ENCODE results near the gene CCDC196.
A peak's percentile ranks its signal among the peaks of the same experiment; 100 is the strongest.
"Not testable (repeated sequence)": the region's sequence is repeated elsewhere in the genome, so short reads cannot be mapped to it uniquely, and the experiment has no call there.

The CCDC196 gene

DNA sequence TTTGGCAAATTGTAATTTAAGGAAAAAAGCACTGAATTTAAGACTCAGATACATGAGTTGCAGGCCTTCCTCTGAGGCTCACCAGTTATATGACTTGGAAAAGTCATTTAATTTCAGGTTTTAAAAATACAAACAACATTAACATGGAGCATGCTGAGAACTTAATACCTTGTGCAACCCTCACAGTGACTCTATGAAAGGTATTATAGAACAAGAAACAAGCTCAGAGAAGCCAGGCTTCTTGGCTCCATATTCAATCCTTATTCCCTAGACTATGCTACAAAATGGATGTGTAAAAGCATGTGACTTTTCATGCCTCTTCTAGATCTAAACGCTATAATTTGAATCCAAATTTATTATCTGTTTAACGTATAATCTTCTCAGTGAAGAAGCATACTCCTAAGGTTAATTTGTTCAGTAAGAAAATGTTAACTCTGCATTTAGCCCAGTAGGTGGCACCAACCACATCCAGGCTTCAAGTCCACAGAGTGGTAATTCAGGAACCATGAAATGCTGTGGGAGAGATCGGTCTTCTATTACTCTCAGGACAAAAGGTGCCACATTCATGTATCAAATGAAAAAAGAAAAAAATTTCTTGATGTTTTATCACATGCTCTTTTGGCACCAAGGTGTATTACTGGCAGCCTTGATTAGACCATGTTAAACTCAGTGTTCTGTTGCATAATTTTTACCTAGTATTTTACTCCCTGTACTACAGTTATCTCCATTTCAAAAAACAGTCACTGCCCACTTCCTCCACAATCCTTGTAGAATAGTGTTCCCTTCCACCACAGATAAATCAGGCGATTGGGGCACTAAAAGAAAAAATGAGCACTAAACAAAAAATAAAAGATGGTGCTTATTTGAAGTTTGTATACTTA lies 9.3 kb downstream of the CCDC196 start:
- peak; percentile 3 to 14 for DNase-seq (ENCODE audit: low read depth in 2 of 2)

- no peak for DNase-seq (ENCODE audit: low read depth in 2 of 2)
Measured at GRCh38 chr14:66496188-66496807, 10.1 kb downstream of the CCDC196 start.

GRCh38 chr14:66496911-66497310 lies 10.7 kb downstream of the CCDC196 start:
- no peak for DNase-seq (ENCODE audit: low read depth in 2 of 2)

GRCh38 chr14:66498311-66498710 lies 12.1 kb downstream of the CCDC196 start:
- no peak for DNase-seq (ENCODE audit: low read depth in 2 of 2)

DNA sequence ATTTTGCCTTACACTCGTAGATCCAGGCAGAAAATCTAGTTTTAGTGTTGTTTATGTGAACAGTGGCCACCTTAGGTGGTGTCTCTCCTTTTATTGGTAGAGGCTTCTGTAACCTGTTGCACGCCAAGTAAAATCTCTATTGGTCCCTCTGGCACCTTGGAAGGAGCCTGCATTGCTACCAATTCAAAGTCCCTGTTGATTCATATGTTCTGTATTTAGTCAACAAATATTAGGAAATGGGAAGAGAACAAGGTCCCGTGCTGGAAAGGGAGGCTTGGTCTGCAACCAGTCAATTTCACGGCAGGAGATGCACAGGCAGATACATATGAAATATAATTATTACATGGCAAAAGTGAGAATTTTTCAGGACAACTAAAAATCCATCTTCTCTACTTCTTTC lies 15.4 kb downstream of the CCDC196 start:
- DNase-seq (ENCODE audit: low read depth in 2 of 2): no peak

GRCh38 chr14:66502836-66503235 lies 16.7 kb downstream of the CCDC196 start:
- DNase-seq (ENCODE audit: low read depth in 2 of 2): not testable (repeated sequence)

DNA sequence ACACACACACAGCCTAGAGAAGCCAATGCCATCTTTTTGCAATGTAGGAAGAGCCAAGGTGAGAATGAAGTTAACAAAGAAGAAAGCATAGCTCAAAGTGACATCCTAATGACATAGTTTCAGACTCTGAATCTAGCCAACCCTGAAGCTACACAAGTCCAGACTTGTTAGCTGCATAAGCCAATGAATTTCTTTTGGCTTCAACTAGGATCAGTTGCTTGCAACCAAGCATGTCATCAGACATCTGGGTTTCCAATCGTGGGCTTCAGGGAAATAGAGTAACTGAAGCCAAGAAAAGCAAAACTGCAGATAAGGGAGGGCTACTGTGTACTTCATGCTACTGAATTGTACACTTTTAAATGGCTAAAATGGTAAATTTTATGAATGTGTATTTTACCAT lies 17.4 kb downstream of the CCDC196 start:
- DNase-seq (ENCODE audit: low read depth in 2 of 2): no peak

DNA sequence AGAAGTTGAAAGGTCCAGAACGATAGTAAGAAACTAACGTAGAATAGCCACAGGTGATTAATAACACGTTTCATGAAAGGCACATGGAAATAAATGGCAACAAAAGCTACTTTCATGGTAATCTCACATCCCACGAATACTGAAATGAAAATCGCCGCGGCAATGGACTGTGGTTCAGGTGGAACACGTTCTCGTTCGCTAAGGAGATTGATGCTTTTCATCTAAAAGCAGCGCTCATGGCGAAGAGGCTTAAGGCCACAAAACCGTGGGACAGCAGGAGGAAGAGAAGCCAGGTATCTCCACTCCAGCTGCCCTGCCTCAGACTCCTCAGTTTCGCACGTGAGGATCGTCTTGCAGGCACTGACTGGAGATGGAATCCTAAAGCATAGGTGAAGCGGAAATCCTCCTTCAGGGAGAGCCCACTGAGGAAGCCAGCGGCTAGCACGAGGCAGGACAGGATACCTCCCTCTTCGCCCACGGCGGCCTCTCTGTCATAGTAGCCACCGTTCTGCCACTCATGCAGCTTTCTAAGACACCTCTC lies 21.1 kb downstream of the CCDC196 start:
- DNase-seq (ENCODE audit: low read depth in 2 of 2): peak; percentile 5 to 15

DNA sequence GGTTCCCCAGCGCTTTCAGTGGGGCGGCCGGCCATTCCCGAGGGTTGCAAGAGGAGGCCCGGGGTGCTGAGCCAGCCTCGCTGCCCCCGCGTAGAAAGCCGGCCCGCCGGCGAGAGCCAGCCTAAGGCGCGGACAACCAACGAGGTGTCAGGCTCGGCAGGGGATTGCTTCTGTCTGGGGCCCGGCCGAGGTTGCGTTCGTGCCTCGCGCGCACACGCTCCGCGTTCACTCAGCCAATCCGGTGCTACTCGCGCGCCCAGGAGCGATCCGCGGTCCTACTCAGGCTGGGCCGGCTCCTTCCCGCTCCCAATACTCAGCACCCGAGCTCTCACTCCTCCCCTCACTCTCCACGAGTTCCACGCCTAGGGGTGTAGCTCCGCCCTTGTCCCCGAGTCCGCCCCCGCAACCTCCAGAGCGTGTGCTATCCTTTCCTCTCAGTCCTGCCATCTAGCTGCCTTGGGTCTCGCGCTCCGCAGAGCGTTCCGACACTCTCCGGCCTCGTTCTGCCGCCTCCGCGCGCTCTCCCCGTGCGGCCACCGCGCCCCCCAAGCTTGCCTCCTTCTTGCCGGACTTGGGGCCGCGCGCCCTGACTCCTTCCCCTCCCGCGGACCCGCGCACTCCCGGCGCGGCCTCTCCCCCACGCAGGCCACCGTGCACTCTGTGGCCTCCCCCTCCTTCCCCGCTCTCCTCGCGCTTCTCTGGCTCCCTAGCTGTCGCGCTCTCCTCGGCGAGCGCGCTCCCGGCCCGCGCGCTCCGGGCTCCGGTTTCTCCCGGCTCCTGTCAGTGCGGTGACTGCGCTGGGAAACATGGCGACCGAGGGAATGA lies 21.8 kb downstream of the CCDC196 start, which contains the start of gene GPHN:
Gene GPHN, plus strand, starts transcription at position 426 of the 825 bp plus-strand sequence.
- DNase-seq (ENCODE audit: low read depth in 2 of 2): peak; percentile 86 to 89

- DNase-seq (ENCODE audit: low read depth in 2 of 2): no peak
Measured at GRCh38 chr14:66508547-66508845, 22.3 kb downstream of the CCDC196 start.

GRCh38 chr14:66508846-66509621 lies 22.9 kb downstream of the CCDC196 start:
- peak; percentile 19 to 28 for DNase-seq (ENCODE audit: low read depth in 2 of 2)

DNA sequence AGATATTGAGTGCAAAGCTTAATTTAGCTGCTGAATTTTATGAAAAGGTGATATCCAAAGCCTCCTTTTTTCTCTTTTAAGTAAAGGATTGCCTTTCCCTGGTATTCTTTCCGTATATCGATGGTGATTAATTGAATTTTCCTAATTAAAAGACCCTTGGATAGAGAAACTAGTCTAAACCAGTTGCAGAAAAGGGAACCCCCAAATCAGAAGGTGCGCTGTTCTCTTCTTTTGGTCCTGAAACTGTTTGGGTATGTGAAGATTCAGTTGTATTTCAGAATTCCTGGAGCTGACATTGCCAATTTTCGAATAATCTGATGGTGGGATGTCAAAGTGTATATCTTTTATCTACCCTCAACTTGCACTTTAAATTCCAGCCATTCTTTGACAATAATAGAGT lies 23.7 kb downstream of the CCDC196 start:
- no peak for DNase-seq (ENCODE audit: low read depth in 2 of 2)

- no peak for DNase-seq (ENCODE audit: low read depth in 2 of 2)
Measured at GRCh38 chr14:66511849-66512248, 25.7 kb downstream of the CCDC196 start.

GRCh38 chr14:66514213-66514612 lies 28.0 kb downstream of the CCDC196 start:
- DNase-seq (ENCODE audit: low read depth in 2 of 2): no peak

DNA sequence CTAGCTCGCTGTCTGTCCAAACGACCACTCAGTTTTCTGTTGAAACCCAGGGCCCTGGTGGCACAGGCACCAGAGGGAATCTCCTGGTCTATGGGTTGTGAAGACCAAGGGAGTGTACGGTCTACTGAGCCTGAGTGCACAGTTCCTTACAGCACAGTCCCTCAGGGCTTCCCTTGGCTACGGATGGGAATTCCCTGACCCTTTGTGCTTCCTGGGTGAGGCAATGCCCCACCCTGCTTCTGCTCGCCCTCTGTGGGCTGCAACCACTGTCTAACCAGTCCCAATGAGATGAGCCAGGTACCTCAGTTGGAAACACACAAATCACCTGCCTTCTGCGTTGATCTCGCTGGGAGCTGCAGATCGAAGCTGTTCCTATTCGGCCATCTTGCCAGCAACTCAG lies 44.4 kb downstream of the CCDC196 start:
- no peak for DNase-seq (ENCODE audit: low read depth in 2 of 2)

GRCh38 chr14:66539034-66539433 lies 52.9 kb downstream of the CCDC196 start:
- DNase-seq (ENCODE audit: low read depth in 2 of 2): no peak

DNA sequence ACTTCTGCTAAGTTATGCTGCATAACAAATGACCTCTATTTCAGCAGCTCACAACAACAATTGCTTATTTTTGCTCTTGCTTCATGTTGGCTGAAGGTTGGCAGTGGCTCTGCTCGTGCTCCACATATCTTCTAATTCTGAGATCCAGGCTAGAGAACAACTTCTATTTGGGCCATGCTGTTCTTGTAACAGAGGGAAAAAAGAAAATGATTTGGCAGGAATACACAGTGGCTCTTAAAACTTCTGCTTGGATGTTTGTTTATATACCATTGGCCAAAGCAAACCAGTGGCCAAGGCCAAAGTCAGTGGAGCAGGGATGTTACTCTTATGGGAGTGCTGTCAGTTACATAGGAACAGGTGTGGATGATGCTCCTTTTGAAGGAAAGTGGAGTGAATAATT lies 53.9 kb downstream of the CCDC196 start:
- DNase-seq (ENCODE audit: low read depth in 2 of 2): no peak

DNA sequence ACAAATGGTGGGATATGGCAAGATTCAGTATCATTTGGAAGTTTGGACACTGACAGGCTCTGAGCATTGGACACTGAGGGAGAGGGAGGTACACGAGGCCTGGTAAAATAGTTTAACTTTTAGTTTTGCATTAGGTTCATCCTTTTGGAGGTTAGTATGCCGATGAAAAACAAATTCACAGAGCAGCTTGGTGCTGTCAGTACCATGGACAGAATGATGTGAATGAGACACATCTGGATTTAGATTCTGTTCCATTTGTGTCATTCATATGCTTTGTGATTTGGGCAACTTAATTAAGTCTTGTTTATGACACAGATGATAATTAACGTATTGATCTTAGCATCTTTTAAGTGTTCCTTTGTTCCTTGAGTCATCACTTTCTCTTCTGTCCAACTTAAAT lies 55.5 kb downstream of the CCDC196 start:
- DNase-seq (ENCODE audit: low read depth in 2 of 2): no peak

GRCh38 chr14:66543996-66544395 lies 57.8 kb downstream of the CCDC196 start:
- DNase-seq (ENCODE audit: low read depth in 2 of 2): no peak

GRCh38 chr14:66545191-66545590 lies 59.0 kb downstream of the CCDC196 start:
- DNase-seq (ENCODE audit: low read depth in 2 of 2): not testable (repeated sequence)

GRCh38 chr14:66545751-66546150 lies 59.6 kb downstream of the CCDC196 start:
- not testable (repeated sequence) for DNase-seq (ENCODE audit: low read depth in 2 of 2)

Measured in stimulated activated CD4-positive, alpha-beta T cell treated with anti-CD3 and anti-CD28 coated beads, Interleukin-15, amount 100 ng/mL, for 48 hours (primary cell).